CD4-positive, alpha-beta T cell (primary cell): ENCODE data around the gene LPP. TPM values are rescaled to one million over a fixed set of nuclear protein-coding genes. Genes with fewer than 3 reads are reported as not detected.
"Not testable (repeated sequence)": the region's sequence is repeated elsewhere in the genome, so short reads cannot be mapped to it uniquely, and the experiment has no call there.

Experiments used
- ATAC-seq: fragments of 200-7000 bp; cut with Tn5 transposase; one replicate; pipeline ENCODE4 v1.10.0; 2022; ENCODE audit warnings: mild to moderate bottlenecking; ENCODE audit not compliant: poor library complexity
- CTCF ChIA-PET: fragments of 350-600 bp; sonication (Branson Sonifier 250); formaldehyde crosslinking; loops from one replicate; lab custom pipeline; 2021; ENCODE audit warnings: antibody characterized with exemption, inconsistent platforms; lab: Charles Lee
- POLR2A ChIA-PET: fragments of 350-600 bp; sonication (Branson Sonifier 250); formaldehyde crosslinking; loops from one replicate; lab custom pipeline; 2021; ENCODE audit warnings: antibody characterized with exemption, inconsistent platforms; lab: Charles Lee
- DNase-seq, 14 experiments: peaks; one replicate each; pipeline ENCODE4 v3.0.0-alpha.2; 2013 to 2020; ENCODE audit warnings: mixed read lengths in 2 of 14
- H3K27ac ChIP-seq, 2 donors: one replicate each; pipeline versions ENCODE4 v1.5.1 to v1.7.0; 2013; ENCODE audit warnings: low read length in 2 of 2, low read depth in 1 of 2, mild to moderate bottlenecking in 1 of 2
- H3K27me3 ChIP-seq, 2 experiments: 1 replicate in 1 of 2; 2 replicates in 1 of 2; pipeline versions ENCODE4 v1.6.1 to v1.7.0; 2013; ENCODE audit warnings: low read length in 2 of 2, control low read depth in 1 of 2, mild to moderate bottlenecking in 1 of 2, moderate library complexity in 1 of 2; ENCODE audit not compliant: insufficient read depth in 2 of 2, control insufficient read depth in 1 of 2
- H3K36me3 ChIP-seq: one replicate; pipeline ENCODE4 v1.6.1; 2013; ENCODE audit warnings: low read length, control low read depth; ENCODE audit not compliant: insufficient read depth
- H3K4me1 ChIP-seq: one replicate; pipeline ENCODE4 v1.6.1; 2013; ENCODE audit warnings: low read length, control low read depth; ENCODE audit not compliant: insufficient read depth
- H3K4me3 ChIP-seq: one replicate; pipeline ENCODE4 v1.5.1; 2013; ENCODE audit warnings: mild to moderate bottlenecking, low read length, moderate library complexity
- H3K9me3 ChIP-seq, 2 experiments: 1 replicate in 1 of 2; 2 replicates in 1 of 2; pipeline versions ENCODE4 v1.6.1 to v1.7.0; 2013; ENCODE audit warnings: low read length in 2 of 2, mild to moderate bottlenecking in 2 of 2, control low read depth in 1 of 2, moderate library complexity in 1 of 2; ENCODE audit not compliant: control insufficient read depth in 1 of 2, insufficient read depth in 1 of 2
- H3K27ac Mint-ChIP-seq: one replicate; pipeline ENCODE4 v1.8.0; 2020; ENCODE audit warnings: mixed read lengths
- H3K27me3 Mint-ChIP-seq: one replicate; pipeline ENCODE4 v1.8.0; 2021; ENCODE audit warnings: mixed read lengths
- H3K36me3 Mint-ChIP-seq: one replicate; pipeline ENCODE4 v1.8.0; 2021; ENCODE audit warnings: low read depth, mixed read lengths
- H3K4me1 Mint-ChIP-seq: one replicate; pipeline ENCODE4 v1.8.0; 2021; ENCODE audit warnings: low read depth, mixed read lengths
- H3K4me3 Mint-ChIP-seq: one replicate; pipeline ENCODE4 v1.8.0; 2020; ENCODE audit warnings: mild to moderate bottlenecking, mixed read lengths
- H3K9me3 Mint-ChIP-seq: one replicate; pipeline ENCODE4 v1.8.0; 2020; ENCODE audit warnings: mixed read lengths
- intact Hi-C, 2 experiments: fragments of 100-400 bp; cut with DNase I in 1 of 2; cut with micrococcal nuclease in 1 of 2; formaldehyde crosslinking; loops; one replicate each; pipeline versions ENCODE4 v1.15.1 to v1.9.0; 2023 to 2025; cut with DNase I, micrococcal nuclease
- total RNA-seq, 174 experiments: library from RNA in 2 of 174; stranded (reverse) in 2 of 174; gene quantifications; one replicate each; pipeline ENCODE4 v1.2.3 and lab custom pipeline; 2021 to 2026
- TF ChIP-seq, protein P1 (sequence below): fragments of 200-600 bp; IDR thresholded peaks from one replicate; pipeline ENCODE4 v1.8.0; 2022; ENCODE audit warnings: antibody characterized with exemption, mild to moderate bottlenecking

The LPP gene
- total RNA-seq, 2 experiments from 2014 or later: 45.6 to 45.9 TPM

DNA sequence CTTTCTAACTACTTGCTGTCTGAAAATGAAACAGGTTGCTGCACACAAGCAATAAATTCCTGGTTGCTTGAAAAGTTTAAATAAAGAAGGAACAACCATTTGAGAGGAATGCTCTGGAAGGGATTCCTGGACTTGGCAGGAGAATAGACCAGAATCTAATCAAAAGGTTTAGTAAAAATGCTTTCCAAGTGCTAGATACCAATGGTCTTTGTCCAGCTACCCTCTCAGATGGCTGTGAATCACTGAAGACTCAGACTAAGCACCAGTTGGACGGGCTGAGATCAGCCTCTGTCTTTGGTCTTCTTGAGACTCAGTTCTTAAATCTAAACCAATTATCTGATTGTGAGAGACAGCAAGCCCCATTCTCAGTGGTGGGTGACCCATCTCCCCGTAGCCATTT is 27.7 kb upstream of the LPP start:
- Histone ChIP-seq H3K9me3 (no peaks in the 10 kb centered on the region), H3K36me3 (no peaks in the 10 kb centered on the region), H3K27ac (no peak overlapping the region), H3K4me3 (no peak overlapping the region), H3K27me3 (no peaks in the 10 kb centered on the region), H3K4me1 (no peaks in the 10 kb centered on the region)
- intact Hi-C loops: no loop called here
- Mint-ChIP-seq H3K27me3 (no peaks in the 10 kb centered on the region), H3K27ac (no peak overlapping the region), H3K4me1 (no peaks in the 10 kb centered on the region), H3K9me3 (no peaks in the 10 kb centered on the region), H3K36me3 (no peaks in the 10 kb centered on the region), H3K4me3 (no peak overlapping the region)
- ChIA-PET POLR2A (no interaction called here), CTCF (no interaction called here)
- TF ChIP-seq, protein P1, sequence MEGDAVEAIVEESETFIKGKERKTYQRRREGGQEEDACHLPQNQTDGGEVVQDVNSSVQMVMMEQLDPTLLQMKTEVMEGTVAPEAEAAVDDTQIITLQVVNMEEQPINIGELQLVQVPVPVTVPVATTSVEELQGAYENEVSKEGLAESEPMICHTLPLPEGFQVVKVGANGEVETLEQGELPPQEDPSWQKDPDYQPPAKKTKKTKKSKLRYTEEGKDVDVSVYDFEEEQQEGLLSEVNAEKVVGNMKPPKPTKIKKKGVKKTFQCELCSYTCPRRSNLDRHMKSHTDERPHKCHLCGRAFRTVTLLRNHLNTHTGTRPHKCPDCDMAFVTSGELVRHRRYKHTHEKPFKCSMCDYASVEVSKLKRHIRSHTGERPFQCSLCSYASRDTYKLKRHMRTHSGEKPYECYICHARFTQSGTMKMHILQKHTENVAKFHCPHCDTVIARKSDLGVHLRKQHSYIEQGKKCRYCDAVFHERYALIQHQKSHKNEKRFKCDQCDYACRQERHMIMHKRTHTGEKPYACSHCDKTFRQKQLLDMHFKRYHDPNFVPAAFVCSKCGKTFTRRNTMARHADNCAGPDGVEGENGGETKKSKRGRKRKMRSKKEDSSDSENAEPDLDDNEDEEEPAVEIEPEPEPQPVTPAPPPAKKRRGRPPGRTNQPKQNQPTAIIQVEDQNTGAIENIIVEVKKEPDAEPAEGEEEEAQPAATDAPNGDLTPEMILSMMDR: no peak
- ATAC-seq (no peak), DNase-seq (no peak)

DNA sequence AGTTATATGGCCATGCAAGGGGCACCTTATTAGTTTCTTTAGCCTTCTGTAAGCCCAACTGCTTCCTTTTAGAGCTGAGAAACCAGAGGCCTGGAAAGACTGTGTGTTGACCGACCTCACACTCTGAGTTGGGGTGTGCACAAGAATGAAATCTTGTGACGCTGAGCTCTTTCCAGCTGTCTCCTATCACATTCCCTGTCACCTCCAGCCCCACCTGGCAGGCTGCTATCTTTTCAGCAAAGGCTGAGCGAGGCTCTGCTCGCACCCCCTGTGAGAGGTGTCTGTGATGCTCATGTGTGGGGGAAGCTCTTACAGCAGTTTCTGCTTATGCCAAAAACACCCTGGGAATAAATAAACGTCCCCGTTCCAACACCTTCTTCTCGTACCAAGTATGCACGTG is 27.0 kb upstream of the LPP start:
- no peak for ATAC-seq
- TF ChIP-seq, protein P1: no peak
- intact Hi-C loops: no loop called here
- Histone ChIP-seq H3K27ac (no peak overlapping the region), H3K9me3 (no peaks in the 10 kb centered on the region), H3K4me1 (no peaks in the 10 kb centered on the region), H3K27me3 (no peaks in the 10 kb centered on the region), H3K4me3 (no peak overlapping the region), H3K36me3 (no peaks in the 10 kb centered on the region)
- Mint-ChIP-seq H3K27me3 (no peaks in the 10 kb centered on the region), H3K36me3 (no peaks in the 10 kb centered on the region), H3K4me1 (no peaks in the 10 kb centered on the region), H3K27ac (no peak overlapping the region), H3K9me3 (no peaks in the 10 kb centered on the region), H3K4me3 (no peak overlapping the region)
- ChIA-PET CTCF (no interaction called here), POLR2A (no interaction called here)
- no peak for DNase-seq

DNA sequence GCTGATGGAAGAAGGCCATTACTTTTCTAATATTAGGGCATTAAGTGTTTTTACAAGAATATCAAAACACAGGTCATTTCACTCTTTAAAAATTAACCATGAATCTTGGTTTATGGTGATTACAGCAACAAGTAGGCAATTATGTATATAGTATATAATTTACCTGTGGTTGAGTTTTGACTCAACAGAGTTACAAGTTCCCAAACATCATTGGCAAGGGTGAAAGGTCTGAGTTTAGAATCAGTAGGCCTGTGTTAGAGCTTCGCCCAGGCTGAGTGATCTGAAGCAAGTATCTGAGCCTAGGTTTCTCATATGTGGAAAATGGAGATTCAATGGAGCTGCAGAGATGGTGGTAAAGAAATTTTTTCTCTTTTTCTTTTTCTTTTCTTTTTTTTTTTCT is 25.1 kb upstream of the LPP start:
- Mint-ChIP-seq H3K27me3 (no peaks in the 10 kb centered on the region), H3K36me3 (no peaks in the 10 kb centered on the region), H3K9me3 (no peaks in the 10 kb centered on the region), H3K27ac (no peak overlapping the region), H3K4me1 (no peaks in the 10 kb centered on the region), H3K4me3 (no peak overlapping the region)
- Histone ChIP-seq H3K4me3 (no peak overlapping the region), H3K36me3 (no peaks in the 10 kb centered on the region), H3K27ac (no peak overlapping the region), H3K27me3 (no peaks in the 10 kb centered on the region), H3K9me3 (no peaks in the 10 kb centered on the region), H3K4me1 (no peaks in the 10 kb centered on the region)
- intact Hi-C loops: no loop called here
- TF ChIP-seq, protein P1: no peak
- ATAC-seq (no peak), DNase-seq (no peak)
- ChIA-PET POLR2A (no interaction called here), CTCF (interaction anchor here (0.6 to 1.4 kb wide), 2 partner anchors 15 to 332 kb away, joined by 3 to 4 read pairs; no protein-coding TSS in a partner anchor)

- H3K4me1 ChIP-seq, H3K4me3 ChIP-seq, H3K36me3 ChIP-seq, H3K9me3 ChIP-seq, H3K27me3 Mint-ChIP-seq, H3K27me3 ChIP-seq, H3K27ac Mint-ChIP-seq, H3K4me1 Mint-ChIP-seq, H3K36me3 Mint-ChIP-seq, H3K4me3 Mint-ChIP-seq, ATAC-seq, H3K9me3 Mint-ChIP-seq, POLR2A ChIA-PET, DNase-seq, intact Hi-C loops, H3K27ac ChIP-seq: not testable (repeated sequence)
- CTCF ChIA-PET: interaction anchor here (0.7 kb wide), 1 partner anchor 84 kb away, joined by 3 read pairs; no protein-coding TSS in a partner anchor
Observed at GRCh38 chr3:188131023-188131422, 22.9 kb upstream of the LPP start.
